ENCODE data around the gene TRPM8. TPM values are rescaled to one million over a fixed set of nuclear protein-coding genes. Genes with fewer than 3 reads are reported as not detected.

TRPM8 gene
- total and polyA plus RNA-seq, 2 of the 13 experiments (the other 11 are each of a cell fraction or from before 2014, with no cell fraction given) = 0.12 TPM; not detected in 1

DNA sequence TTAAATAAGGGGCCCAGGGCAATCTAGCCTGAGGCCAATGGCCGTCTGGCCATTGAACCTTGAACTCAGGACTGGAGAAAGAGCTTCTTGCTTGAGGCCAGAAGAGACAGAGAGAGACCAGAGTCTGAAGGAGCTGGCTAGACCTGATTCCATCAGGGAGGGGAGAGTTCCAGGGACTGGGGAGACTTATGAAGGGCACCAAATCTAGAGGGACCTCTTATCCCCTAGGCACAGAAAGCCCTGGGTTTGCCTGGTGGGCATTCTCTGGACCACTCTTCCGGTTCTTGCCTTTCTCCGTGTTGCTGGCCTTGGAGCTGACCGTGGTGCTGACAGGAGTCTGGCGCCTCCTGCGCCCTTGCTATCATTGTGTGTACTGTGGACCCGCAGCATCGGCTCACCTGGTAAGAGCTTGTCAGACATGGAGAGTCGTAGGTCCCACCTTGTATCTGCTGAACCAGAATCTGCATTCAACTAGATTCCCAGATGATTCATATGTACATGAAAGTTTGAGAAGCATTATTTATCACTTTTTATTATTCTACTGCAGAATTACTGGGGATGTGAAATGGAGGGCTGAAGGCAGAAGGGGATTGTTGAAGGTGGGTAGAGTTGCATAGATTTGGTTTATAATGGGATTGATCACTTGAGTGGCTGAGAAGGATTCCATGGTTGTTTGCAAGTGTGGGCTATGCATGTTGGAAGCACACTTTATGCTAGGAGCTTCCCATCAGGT, 4.3 kb upstream of the TRPM8 start (continued):
- TF ChIP-seq, protein P1, sequence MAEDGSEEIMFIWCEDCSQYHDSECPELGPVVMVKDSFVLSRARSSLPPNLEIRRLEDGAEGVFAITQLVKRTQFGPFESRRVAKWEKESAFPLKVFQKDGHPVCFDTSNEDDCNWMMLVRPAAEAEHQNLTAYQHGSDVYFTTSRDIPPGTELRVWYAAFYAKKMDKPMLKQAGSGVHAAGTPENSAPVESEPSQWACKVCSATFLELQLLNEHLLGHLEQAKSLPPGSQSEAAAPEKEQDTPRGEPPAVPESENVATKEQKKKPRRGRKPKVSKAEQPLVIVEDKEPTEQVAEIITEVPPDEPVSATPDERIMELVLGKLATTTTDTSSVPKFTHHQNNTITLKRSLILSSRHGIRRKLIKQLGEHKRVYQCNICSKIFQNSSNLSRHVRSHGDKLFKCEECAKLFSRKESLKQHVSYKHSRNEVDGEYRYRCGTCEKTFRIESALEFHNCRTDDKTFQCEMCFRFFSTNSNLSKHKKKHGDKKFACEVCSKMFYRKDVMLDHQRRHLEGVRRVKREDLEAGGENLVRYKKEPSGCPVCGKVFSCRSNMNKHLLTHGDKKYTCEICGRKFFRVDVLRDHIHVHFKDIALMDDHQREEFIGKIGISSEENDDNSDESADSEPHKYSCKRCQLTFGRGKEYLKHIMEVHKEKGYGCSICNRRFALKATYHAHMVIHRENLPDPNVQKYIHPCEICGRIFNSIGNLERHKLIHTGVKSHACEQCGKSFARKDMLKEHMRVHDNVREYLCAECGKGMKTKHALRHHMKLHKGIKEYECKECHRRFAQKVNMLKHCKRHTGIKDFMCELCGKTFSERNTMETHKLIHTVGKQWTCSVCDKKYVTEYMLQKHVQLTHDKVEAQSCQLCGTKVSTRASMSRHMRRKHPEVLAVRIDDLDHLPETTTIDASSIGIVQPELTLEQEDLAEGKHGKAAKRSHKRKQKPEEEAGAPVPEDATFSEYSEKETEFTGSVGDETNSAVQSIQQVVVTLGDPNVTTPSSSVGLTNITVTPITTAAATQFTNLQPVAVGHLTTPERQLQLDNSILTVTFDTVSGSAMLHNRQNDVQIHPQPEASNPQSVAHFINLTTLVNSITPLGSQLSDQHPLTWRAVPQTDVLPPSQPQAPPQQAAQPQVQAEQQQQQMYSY (CRISPR knock-in tag; IDR thresholded peaks at IDR 0.05) = peak; percentile 85
- TF ChIP-seq IRX3 (CRISPR knock-in tag; IDR thresholded peaks at IDR 0.05; ENCODE audit: borderline replicate concordance, low read depth) = peak; percentile 44; the same call in 1 of the 2 replicates
- no peak for TF ChIP-seq TBP (CRISPR knock-in tag; IDR thresholded peaks at IDR 0.05)
- TF ChIP-seq ZNF713 (CRISPR knock-in tag; IDR thresholded peaks at IDR 0.05) = no peak
- TF ChIP-seq TAF15 (IDR thresholded peaks at IDR 0.05; ENCODE audit: low read depth, low read length, poor library complexity, severe bottlenecking) = no peak
- peak; percentile 71; the same call in 1 of the 2 replicates for TF ChIP-seq ZNF792 (CRISPR knock-in tag; IDR thresholded peaks at IDR 0.05)
- TF ChIP-seq RFX3 (CRISPR knock-in tag; IDR thresholded peaks at IDR 0.05) = no peak
- no peak for TF ChIP-seq MAFK (conservative IDR thresholded peaks at IDR 0.05 in 1 of 2, IDR thresholded peaks at IDR 0.05 in 1 of 2; ENCODE audit: low read length in 2 of 2)
- TF ChIP-seq, protein P2, sequence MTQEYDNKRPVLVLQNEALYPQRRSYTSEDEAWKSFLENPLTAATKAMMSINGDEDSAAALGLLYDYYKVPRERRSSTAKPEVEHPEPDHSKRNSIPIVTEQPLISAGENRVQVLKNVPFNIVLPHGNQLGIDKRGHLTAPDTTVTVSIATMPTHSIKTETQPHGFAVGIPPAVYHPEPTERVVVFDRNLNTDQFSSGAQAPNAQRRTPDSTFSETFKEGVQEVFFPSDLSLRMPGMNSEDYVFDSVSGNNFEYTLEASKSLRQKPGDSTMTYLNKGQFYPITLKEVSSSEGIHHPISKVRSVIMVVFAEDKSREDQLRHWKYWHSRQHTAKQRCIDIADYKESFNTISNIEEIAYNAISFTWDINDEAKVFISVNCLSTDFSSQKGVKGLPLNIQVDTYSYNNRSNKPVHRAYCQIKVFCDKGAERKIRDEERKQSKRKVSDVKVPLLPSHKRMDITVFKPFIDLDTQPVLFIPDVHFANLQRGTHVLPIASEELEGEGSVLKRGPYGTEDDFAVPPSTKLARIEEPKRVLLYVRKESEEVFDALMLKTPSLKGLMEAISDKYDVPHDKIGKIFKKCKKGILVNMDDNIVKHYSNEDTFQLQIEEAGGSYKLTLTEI (CRISPR knock-in tag; conservative IDR thresholded peaks at IDR 0.05) = no peak
- TF ChIP-seq, protein P3, sequence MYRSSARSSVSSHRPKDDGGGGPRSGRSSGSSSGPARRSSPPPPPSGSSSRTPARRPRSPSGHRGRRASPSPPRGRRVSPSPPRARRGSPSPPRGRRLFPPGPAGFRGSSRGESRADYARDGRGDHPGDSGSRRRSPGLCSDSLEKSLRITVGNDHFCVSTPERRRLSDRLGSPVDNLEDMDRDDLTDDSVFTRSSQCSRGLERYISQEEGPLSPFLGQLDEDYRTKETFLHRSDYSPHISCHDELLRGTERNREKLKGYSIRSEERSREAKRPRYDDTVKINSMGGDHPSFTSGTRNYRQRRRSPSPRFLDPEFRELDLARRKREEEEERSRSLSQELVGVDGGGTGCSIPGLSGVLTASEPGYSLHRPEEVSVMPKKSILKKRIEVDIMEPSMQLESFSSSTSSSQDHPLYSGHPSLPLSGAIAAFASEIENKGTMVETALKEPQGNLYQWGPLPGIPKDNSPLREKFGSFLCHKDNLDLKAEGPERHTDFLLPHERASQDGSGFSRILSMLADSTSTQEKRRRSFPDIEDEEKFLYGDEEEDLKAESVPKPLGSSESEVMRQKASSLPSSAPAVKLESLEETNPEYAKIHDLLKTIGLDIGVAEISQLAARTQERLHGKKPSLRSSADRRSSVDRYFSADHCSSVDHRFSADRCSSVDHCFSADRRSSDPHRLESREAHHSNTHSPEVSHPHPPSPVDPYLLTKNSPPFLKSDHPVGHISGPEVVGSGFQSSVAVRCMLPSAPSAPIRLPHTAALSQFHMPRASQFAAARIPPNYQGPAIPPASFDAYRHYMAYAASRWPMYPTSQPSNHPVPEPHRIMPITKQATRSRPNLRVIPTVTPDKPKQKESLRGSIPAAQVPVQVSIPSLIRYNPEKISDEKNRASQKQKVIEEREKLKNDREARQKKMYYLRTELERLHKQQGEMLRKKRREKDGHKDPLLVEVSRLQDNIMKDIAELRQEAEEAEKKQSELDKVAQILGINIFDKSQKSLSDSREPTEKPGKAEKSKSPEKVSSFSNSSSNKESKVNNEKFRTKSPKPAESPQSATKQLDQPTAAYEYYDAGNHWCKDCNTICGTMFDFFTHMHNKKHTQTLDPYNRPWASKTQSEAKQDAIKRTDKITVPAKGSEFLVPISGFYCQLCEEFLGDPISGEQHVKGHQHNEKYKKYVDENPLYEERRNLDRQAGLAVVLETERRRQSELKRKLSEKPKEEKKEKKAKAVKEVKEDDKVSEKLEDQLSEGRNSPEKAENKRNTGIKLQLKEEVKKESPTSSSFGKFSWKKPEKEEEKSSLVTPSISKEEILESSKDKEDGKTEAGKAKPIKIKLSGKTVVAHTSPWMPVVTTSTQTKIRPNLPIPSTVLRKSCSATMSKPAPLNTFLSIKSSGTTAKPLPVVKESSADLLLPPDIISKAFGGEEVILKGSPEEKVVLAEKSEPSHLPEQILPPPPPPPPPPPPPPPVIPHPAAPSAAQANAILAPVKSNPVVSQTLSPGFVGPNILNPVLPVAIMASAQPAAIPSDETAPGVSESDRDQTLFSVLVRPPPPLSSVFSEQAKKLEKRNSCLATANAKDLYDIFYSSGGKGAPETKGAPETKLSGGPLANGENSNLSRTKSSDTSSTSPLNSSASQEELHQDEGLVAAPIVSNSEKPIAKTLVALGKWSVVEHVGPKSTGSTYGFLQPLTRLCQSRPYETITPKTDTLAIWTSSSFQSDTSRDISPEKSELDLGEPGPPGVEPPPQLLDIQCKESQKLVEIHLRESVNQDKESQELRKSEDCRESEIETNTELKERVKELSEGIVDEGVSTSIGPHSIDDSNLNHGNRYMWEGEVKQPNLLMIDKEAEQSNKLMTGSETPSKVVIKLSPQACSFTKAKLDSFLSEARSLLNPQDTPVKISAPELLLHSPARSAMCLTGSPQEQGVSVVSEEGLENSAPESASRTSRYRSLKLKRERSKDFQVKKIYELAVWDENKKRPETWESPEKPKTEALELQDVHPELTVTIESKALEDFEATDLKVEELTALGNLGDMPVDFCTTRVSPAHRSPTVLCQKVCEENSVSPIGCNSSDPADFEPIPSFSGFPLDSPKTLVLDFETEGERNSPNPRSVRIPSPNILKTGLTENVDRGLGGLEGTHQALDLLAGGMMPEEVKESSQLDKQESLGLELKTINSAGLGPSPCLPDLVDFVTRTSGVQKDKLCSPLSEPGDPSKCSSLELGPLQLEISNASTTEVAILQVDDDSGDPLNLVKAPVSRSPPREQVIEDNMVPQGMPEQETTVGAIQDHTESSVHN (CRISPR knock-in tag; IDR thresholded peaks at IDR 0.05) = no peak
- TF ChIP-seq KMT2A (CRISPR knock-in tag; IDR thresholded peaks at IDR 0.05) = no peak
- TF ChIP-seq MTF1 (CRISPR knock-in tag; IDR thresholded peaks at IDR 0.05) = 0 out of 2 replicates have a peak, but pooled peaks have one; percentile 35
- TF ChIP-seq, protein P4, sequence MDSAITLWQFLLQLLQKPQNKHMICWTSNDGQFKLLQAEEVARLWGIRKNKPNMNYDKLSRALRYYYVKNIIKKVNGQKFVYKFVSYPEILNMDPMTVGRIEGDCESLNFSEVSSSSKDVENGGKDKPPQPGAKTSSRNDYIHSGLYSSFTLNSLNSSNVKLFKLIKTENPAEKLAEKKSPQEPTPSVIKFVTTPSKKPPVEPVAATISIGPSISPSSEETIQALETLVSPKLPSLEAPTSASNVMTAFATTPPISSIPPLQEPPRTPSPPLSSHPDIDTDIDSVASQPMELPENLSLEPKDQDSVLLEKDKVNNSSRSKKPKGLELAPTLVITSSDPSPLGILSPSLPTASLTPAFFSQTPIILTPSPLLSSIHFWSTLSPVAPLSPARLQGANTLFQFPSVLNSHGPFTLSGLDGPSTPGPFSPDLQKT (CRISPR knock-in tag; IDR thresholded peaks at IDR 0.05; ENCODE audit: borderline replicate concordance) = no peak
- TF ChIP-seq ZKSCAN1 (IDR thresholded peaks at IDR 0.05; ENCODE audit: low read length) = no peak
